ENCODE data around the gene EDN3.
"Not testable (repeated sequence)": the region's sequence is repeated elsewhere in the genome, so short reads cannot be mapped to it uniquely, and the experiment has no call there.

The EDN3 gene

GRCh38 chr20:59334651-59335300 is 34.4 kb downstream of the EDN3 start:
- DNase-seq (ENCODE audit: low read depth in 2 of 2, low spot score in 1 of 2): no peak

GRCh38 chr20:59335377-59335776 is 35.0 kb downstream of the EDN3 start:
- DNase-seq (ENCODE audit: low read depth in 2 of 2, low spot score in 1 of 2): no peak

- no peak for DNase-seq (ENCODE audit: low read depth in 2 of 2, low spot score in 1 of 2)
These were observed 36.1 kb downstream of the EDN3 start for GRCh38 chr20:59336540-59336939.

- DNase-seq (ENCODE audit: low read depth in 2 of 2, low spot score in 1 of 2): not testable (repeated sequence)
These were observed 38.0 kb downstream of the EDN3 start for GRCh38 chr20:59338444-59338843.

- DNase-seq (ENCODE audit: low read depth in 2 of 2, low spot score in 1 of 2): no peak
These were observed 39.9 kb downstream of the EDN3 start for GRCh38 chr20:59340201-59340885.

- not testable (repeated sequence) for DNase-seq (ENCODE audit: low read depth in 2 of 2, low spot score in 1 of 2)
These were observed 41.0 kb downstream of the EDN3 start for GRCh38 chr20:59341285-59342022.

GRCh38 chr20:59342023-59342957 is 41.9 kb downstream of the EDN3 start:
- DNase-seq (ENCODE audit: low read depth in 2 of 2, low spot score in 1 of 2): no peak

- no peak for DNase-seq (ENCODE audit: low read depth in 2 of 2, low spot score in 1 of 2)
These were observed 45.6 kb downstream of the EDN3 start for GRCh38 chr20:59346061-59346460.

GRCh38 chr20:59349277-59349676 is 48.9 kb downstream of the EDN3 start:
- DNase-seq (ENCODE audit: low read depth in 2 of 2, low spot score in 1 of 2): no peak

GRCh38 chr20:59350330-59351156 is 50.1 kb downstream of the EDN3 start:
- no peak for DNase-seq (ENCODE audit: low read depth in 2 of 2, low spot score in 1 of 2)

GRCh38 chr20:59351157-59352040 is 51.0 kb downstream of the EDN3 start:
- DNase-seq (ENCODE audit: low read depth in 2 of 2, low spot score in 1 of 2): no peak

- no peak for DNase-seq (ENCODE audit: low read depth in 2 of 2, low spot score in 1 of 2)
These were observed 52.1 kb downstream of the EDN3 start for GRCh38 chr20:59352541-59352940.

GRCh38 chr20:59352990-59353389 is 52.6 kb downstream of the EDN3 start:
- DNase-seq (ENCODE audit: low read depth in 2 of 2, low spot score in 1 of 2): no peak

- no peak for DNase-seq (ENCODE audit: low read depth in 2 of 2, low spot score in 1 of 2)
These were observed 54.0 kb downstream of the EDN3 start for GRCh38 chr20:59354460-59354859.

GRCh38 chr20:59355242-59355641 is 54.8 kb downstream of the EDN3 start:
- no peak for DNase-seq (ENCODE audit: low read depth in 2 of 2, low spot score in 1 of 2)

- DNase-seq (ENCODE audit: low read depth in 2 of 2, low spot score in 1 of 2): no peak
These were observed 56.3 kb downstream of the EDN3 start for GRCh38 chr20:59356662-59357165.

GRCh38 chr20:59358793-59359192 is 58.4 kb downstream of the EDN3 start:
- DNase-seq (ENCODE audit: low read depth in 2 of 2, low spot score in 1 of 2): not testable (repeated sequence)

GRCh38 chr20:59359906-59360725 is 59.7 kb downstream of the EDN3 start:
- no peak for DNase-seq (ENCODE audit: low read depth in 2 of 2, low spot score in 1 of 2)

Data from stimulated activated CD8-positive, alpha-beta memory T cell treated with anti-CD3 and anti-CD28 coated beads, Interleukin-4, amount 100 ng/mL, for 1 hour (primary cell).